ENCODE data around the gene SPON1.

- TF ChIP-seq, protein P1, sequence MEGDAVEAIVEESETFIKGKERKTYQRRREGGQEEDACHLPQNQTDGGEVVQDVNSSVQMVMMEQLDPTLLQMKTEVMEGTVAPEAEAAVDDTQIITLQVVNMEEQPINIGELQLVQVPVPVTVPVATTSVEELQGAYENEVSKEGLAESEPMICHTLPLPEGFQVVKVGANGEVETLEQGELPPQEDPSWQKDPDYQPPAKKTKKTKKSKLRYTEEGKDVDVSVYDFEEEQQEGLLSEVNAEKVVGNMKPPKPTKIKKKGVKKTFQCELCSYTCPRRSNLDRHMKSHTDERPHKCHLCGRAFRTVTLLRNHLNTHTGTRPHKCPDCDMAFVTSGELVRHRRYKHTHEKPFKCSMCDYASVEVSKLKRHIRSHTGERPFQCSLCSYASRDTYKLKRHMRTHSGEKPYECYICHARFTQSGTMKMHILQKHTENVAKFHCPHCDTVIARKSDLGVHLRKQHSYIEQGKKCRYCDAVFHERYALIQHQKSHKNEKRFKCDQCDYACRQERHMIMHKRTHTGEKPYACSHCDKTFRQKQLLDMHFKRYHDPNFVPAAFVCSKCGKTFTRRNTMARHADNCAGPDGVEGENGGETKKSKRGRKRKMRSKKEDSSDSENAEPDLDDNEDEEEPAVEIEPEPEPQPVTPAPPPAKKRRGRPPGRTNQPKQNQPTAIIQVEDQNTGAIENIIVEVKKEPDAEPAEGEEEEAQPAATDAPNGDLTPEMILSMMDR (IDR thresholded peaks at IDR 0.05) = no peak
- TF ChIP-seq POLR2AphosphoS5 (IDR thresholded peaks at IDR 0.05) = no peak
- TF ChIP-seq POLR2A (IDR thresholded peaks at IDR 0.05) = no peak
These were observed 64.4 kb downstream of the SPON1 start for GRCh38 chr11:14026961-14027360.
